ENCODE measurements around the gene KCNH5. TPM values are rescaled to one million over a fixed set of nuclear protein-coding genes. Genes with fewer than 3 reads are reported as not detected.

The KCNH5 gene
- total RNA-seq, 1 donor from 2014 or later = not detected

DNA sequence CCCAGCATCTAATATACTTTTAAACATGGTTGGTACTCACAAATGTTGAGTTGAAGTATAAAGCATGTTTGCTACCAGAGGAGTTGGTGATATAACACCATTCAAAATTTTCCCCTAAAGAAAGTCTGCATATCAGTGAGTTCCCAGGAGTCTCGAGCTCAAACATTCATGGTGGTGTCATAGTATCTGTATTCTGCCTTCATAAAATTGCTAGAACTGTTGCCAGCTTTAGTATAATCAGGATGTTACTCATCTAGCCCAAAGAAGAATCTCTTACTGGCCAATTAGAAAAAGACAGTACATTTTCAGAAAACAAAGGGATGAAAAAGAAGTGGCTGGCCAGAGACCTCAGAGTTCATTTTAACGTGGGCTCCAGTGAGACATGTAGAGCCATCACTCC lies 374.7 kb downstream of the KCNH5 start:
- DNase-seq = no peak

- no peak for DNase-seq
These were observed 377.8 kb downstream of the KCNH5 start for GRCh38 chr14:62667421-62667914.

- no peak for DNase-seq
These were observed 380.0 kb downstream of the KCNH5 start for GRCh38 chr14:62665286-62665685.

- DNase-seq = no peak
These were observed 381.8 kb downstream of the KCNH5 start for GRCh38 chr14:62663456-62663821.

GRCh38 chr14:62662811-62663455 lies 382.3 kb downstream of the KCNH5 start:
- DNase-seq = no peak

DNA sequence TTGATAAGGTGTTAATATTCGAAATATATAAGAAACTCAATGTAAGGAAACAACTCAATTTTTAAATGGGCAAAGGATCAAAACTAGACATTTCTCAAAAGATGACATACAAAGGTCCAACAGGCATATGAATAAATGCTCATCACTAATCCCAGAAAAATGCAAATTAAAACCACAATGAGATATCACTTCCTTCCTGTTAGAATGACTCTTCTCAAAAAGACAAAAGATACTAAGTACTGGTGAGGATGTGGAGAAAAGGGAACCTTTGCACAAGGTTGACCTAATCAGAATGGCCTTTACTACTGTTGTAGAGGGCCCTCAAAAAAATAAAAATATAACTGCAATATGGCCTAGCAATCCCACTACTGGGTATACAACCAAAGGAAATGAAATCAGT lies 383.4 kb downstream of the KCNH5 start:
- DNase-seq = no peak

DNA sequence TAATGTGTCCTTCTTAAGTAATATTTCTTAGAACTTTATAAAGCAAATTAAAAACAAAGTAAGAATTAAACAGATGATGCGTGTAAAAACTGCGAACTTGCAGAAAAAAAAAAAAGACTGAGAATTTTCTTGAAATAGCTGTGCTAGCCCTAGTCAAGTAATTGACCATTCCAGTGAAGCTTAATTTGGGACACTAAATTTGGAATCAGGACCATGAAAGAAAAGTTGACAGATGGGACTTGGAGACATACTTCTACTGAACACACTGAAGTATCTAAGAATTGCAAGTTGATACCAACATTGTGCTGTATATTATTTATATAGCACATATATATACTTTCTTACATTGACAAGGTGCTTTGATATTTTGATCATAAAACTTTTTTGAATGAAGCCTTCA lies 386.6 kb downstream of the KCNH5 start:
- DNase-seq = no peak

- no peak for DNase-seq
These were observed 387.9 kb downstream of the KCNH5 start for GRCh38 chr14:62657376-62657775.

DNA sequence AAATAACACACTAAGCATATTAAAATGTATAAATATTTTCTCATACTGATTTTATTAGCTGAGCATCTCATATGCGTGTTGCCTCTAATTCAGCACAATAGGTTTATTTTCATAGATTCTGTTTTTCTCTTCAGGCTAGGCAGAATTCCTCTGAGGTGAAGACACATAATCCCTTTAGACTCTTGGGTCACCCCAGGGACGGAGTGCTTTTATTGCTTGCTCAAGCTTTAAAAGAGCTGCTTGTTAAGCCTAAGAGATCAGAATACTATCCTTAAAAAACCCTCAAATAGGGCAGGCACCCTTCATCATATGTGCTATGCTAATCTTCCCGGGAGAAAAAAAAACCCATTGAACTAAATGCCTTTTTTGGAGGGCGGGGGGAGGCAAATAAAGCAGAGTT lies 390.1 kb downstream of the KCNH5 start:
- no peak for DNase-seq

DNA sequence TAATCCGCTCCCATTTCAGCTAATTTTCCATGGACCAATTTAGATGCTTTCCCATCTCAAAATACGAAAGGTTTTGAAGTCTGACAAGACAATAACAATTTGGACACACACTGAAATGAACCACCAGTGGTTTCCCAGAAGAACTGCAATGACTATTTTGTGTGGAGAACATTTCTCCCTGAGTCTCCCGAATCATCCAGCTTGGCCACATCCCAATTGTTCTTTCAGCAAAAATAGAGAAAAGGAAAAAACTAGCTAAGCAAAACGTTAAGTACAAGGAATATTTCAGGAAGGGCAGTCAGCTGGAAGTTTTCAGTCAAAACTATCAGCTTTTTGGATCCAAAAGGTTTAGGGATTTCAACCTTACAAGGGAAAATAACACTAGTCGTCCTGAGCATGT lies 390.6 kb downstream of the KCNH5 start:
- DNase-seq = no peak

Other genes with a start within 250 kb of the KCNH5 start
- gene RHOJ, start 159.0 kb upstream of the KCNH5 start, total RNA-seq = 76.3 and 115 TPM in 2 replicates

Data from dermis blood vessel endothelial cell (primary cell).